Uterus (tissue), 4 donors: Measurements from ENCODE around the gene KCNAB2. TPM values are rescaled to one million over a fixed set of nuclear protein-coding genes. Genes with fewer than 3 reads are reported as not detected.
A peak's percentile ranks its signal among the peaks of the same experiment; 100 is the strongest.

Source experiments
- DNase-seq, 2 donors: peaks; one replicate each; pipeline ENCODE4 v3.0.0-alpha.2; 2019 to 2020
- H3K27ac ChIP-seq, 2 donors: fragments of 200-600 bp; sonication (generic); 1 replicate in 1 of 2; 2 replicates in 1 of 2; pipeline ENCODE4 v1.5.1; 2016 to 2018
- H3K27me3 ChIP-seq, 2 donors: fragments of 200-600 bp; sonication (generic); one replicate each; pipeline ENCODE4 v1.5.1; 2018 to 2019; ENCODE audit warnings: control low read depth in 1 of 2
- H3K36me3 ChIP-seq, 2 donors: fragments of 200-600 bp; sonication (generic); one replicate each; pipeline ENCODE4 v1.5.1; 2019; ENCODE audit warnings: control low read depth in 1 of 2
- H3K4me1 ChIP-seq, 2 donors: fragments of 200-600 bp; sonication (generic); one replicate each; pipeline ENCODE4 v1.5.1; 2018 to 2019; ENCODE audit warnings: control low read depth in 1 of 2
- H3K4me3 ChIP-seq, 2 donors: fragments of 200-600 bp; sonication (generic); 1 replicate in 1 of 2; 2 replicates in 1 of 2; pipeline ENCODE4 v1.5.1; 2018 to 2019; ENCODE audit warnings: mild to moderate bottlenecking in 1 of 2
- H3K9me3 ChIP-seq, 2 donors: fragments of 200-600 bp; sonication (generic); one replicate each; pipeline ENCODE4 v1.5.1; 2019; ENCODE audit warnings: control low read depth in 1 of 2
- POLR2A ChIP-seq, 2 donors: fragments of 450-650 bp; IDR thresholded peaks; one replicate each; pipeline ENCODE4 v1.6.1; 2016; ENCODE audit warnings: antibody characterized with exemption in 2 of 2, mild to moderate bottlenecking in 1 of 2, moderate library complexity in 1 of 2
- intact Hi-C: fragments of 100-400 bp; cut with DNase I; formaldehyde crosslinking; loops from one replicate; pipeline ENCODE4 v1.15.1; 2023; ENCODE audit warnings: low total_unique reads
- total RNA-seq, 4 donors: library from RNA; depleted of rRNA in 3 of 4; stranded (reverse); fragments of >200 nt in 3 of 4; gene quantifications; one replicate each; pipeline versions ENCODE4 v1.1.0 to v1.2.4, GENCODE V29; 2014 to 2023
- TF ChIP-seq, protein P1 (sequence below), 4 experiments: fragments of 200-600 bp in 2 of 4; fragments of 450-650 bp in 2 of 4; sonication (generic) in 2 of 4; IDR thresholded peaks; one replicate each; pipeline ENCODE4 v1.5.1; 2016 to 2019; ENCODE audit warnings: antibody characterized with exemption in 4 of 4, mild to moderate bottlenecking in 2 of 4, moderate library complexity in 1 of 4
- donor health status: DM: yes; HTN: yes; CAD: no.

KCNAB2 gene
- total RNA-seq, 4 donors from 2014 or later = 1.5 to 21.2 (median 12.9) TPM

DNA sequence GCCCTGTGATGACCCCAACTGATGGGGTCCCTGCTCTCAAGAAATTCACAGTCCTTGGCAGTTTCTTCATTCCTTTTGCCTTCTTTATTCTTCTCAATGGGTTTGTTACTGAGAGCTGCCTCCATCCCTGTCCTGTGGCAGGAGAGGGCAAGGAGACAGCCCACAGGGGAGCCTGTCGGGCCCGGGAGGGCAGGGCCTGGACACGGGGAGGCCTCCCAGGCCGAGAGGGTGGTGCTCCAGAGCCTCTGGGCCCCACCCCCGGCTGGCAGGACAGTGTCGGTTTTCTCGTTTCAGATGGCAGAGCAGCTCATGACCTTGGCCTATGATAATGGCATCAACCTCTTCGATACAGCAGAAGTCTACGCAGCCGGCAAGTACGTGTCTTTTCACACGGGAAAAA, 36.2 kb downstream of the KCNAB2 start:
- Histone ChIP-seq H3K4me1 (no peaks in the 10 kb centered on the region), H3K27ac (no peak overlapping the region), H3K9me3 (no peaks in the 10 kb centered on the region), H3K36me3 (no peaks in the 10 kb centered on the region), H3K4me3 (no peak overlapping the region), H3K27me3 (no peaks in the 10 kb centered on the region)
- no peak for DNase-seq
- no peak for TF ChIP-seq POLR2A (IDR thresholded peaks at IDR 0.05)
- intact Hi-C loops = no loop called here

DNA sequence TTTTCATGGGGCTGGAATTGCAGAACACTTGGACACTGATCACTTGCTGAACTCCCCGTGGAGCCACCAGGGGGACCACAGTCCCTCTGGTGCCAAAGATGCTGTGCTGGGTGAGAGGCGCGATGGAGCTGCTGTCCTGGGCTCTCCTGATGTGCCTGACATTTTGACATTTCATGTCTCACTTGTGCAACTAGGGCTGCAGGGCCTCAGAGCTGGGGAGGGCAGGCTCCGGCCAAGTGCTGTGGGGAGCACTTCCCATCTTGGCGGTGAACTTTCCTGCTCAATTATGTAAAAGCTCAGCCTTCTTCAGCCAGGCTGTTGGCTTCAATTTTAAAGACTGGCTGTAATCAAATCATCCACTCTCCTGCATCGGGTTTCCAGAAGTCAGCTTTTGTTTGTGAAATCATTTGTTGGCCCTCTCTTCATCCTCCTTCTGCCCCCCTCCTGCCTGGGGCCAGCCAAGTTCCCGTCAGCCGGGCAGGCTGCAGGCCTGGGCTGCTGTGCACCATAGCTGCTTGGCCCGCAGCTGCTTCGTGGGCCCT, 36.8 kb downstream of the KCNAB2 start:
- Histone ChIP-seq H3K9me3 (no peaks in the 10 kb centered on the region), H3K4me1 (no peaks in the 10 kb centered on the region), H3K36me3 (no peaks in the 10 kb centered on the region), H3K27me3 (no peaks in the 10 kb centered on the region), H3K4me3 (no peak overlapping the region), H3K27ac (no peak overlapping the region)
- intact Hi-C loops = no loop called here
- TF ChIP-seq POLR2A (IDR thresholded peaks at IDR 0.05) = no peak
- TF ChIP-seq, protein P1, sequence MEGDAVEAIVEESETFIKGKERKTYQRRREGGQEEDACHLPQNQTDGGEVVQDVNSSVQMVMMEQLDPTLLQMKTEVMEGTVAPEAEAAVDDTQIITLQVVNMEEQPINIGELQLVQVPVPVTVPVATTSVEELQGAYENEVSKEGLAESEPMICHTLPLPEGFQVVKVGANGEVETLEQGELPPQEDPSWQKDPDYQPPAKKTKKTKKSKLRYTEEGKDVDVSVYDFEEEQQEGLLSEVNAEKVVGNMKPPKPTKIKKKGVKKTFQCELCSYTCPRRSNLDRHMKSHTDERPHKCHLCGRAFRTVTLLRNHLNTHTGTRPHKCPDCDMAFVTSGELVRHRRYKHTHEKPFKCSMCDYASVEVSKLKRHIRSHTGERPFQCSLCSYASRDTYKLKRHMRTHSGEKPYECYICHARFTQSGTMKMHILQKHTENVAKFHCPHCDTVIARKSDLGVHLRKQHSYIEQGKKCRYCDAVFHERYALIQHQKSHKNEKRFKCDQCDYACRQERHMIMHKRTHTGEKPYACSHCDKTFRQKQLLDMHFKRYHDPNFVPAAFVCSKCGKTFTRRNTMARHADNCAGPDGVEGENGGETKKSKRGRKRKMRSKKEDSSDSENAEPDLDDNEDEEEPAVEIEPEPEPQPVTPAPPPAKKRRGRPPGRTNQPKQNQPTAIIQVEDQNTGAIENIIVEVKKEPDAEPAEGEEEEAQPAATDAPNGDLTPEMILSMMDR (IDR thresholded peaks at IDR 0.05) = no peak
- peak in 1 of 2 donors; percentile 59 for DNase-seq

DNA sequence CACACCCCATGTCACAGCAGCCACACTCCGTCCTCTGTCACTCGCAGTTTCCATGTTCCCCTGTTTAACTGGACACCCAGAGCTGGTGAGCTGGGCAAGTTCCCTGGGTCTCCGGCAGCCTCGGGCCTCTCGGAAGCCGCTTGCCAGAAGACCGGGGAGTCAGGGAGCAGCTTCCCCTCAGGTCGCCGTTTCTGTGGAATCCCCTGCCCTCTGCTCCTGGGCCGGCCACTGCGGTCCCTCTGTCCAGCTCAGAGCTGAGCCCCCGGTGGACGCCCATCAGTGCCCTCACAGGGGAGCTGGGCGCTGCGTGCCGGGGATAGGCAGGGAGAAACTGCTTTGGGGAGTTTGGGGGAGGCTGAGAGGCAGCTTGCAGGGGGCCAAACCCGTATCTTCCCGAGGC, 37.7 kb downstream of the KCNAB2 start:
- Histone ChIP-seq H3K27ac (no peak overlapping the region), H3K4me1 (no peaks in the 10 kb centered on the region), H3K36me3 (no peaks in the 10 kb centered on the region), H3K4me3 (no peak overlapping the region), H3K9me3 (no peaks in the 10 kb centered on the region), H3K27me3 (no peaks in the 10 kb centered on the region)
- DNase-seq = no peak
- intact Hi-C loops = no loop called here
- TF ChIP-seq, protein P1 (IDR thresholded peaks at IDR 0.05) = no peak
- no peak for TF ChIP-seq POLR2A (IDR thresholded peaks at IDR 0.05)

DNA sequence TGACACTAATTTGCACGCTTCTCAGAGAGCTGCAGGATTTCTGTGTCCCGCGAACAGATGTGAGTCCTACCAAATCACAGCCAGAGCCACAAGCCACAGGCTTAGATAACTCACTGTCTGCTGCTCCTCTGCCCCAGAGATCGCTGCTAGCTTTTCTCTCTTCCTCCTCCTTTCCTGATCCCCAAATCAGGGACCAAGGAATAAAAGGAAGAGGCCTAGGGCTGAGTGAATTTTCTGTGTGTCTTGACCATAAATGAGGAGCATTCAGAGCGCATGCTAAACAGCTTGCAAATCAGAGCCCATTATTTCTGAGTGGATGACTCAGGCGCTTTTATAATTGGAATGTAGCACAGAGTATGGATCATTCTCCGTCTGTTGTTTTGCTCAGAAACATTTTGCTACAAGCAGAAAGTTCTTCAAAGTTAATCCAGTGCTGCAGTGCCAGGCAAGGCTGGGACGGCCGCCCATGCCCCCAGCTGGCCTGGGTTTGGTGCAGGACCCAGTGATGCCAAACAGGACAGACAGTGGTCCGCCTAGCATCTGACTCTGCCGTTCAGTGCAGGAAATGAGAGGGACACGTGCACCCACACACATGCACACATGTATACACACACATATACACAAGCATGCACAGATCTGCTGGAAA, 38.2 kb downstream of the KCNAB2 start:
- H3K36me3 ChIP-seq = no peaks in the 10 kb centered on the region
- no peaks in the 10 kb centered on the region for H3K27me3 ChIP-seq
- intact Hi-C loops = no loop called here
- DNase-seq = no peak
- H3K9me3 ChIP-seq = no peaks in the 10 kb centered on the region
- H3K27ac ChIP-seq = no peak overlapping the region
- H3K4me1 ChIP-seq = no peaks in the 10 kb centered on the region
- H3K4me3 ChIP-seq = no peak overlapping the region
- TF ChIP-seq, protein P1 (IDR thresholded peaks at IDR 0.05) = no peak
- TF ChIP-seq POLR2A (IDR thresholded peaks at IDR 0.05) = no peak

DNA sequence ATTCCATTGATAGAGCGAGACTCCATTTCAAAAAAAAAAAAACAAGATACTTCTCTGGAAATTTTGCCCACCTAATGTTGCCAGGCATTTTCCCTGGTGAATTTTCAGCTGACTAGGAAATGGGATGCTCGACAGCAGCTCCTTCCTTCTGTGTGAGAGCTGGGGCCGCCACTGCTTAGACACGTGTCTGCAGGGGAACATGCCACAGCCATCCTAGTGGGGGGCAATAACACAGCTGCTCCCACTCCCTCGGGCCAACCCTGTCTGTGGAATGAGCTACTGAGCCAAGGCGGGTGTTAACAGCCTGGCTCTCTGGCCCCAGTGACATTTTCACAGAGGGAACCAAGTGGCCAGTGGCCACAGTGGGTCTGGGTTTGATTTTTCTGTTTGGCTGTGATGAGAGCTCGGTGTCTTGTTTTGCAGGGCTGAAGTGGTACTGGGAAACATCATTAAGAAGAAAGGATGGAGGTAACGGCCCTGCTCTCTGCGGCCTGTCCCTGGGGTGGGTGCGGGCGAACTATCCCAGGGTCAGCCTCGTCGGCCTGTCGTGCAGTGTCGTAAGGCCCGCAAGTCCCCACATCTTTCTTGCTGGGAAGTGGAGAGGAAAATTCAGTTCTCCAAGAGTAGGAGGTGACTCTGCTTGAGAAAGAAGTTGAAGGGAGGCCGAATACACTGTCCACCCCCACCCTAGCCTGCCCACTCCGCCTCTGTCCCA, 39.2 kb downstream of the KCNAB2 start:
- Histone ChIP-seq H3K4me1 (no peaks in the 10 kb centered on the region), H3K9me3 (no peaks in the 10 kb centered on the region), H3K27me3 (no peaks in the 10 kb centered on the region), H3K4me3 (no peak overlapping the region), H3K36me3 (no peaks in the 10 kb centered on the region), H3K27ac (no peak overlapping the region)
- intact Hi-C loops = no loop called here
- no peak for TF ChIP-seq POLR2A (IDR thresholded peaks at IDR 0.05)
- TF ChIP-seq, protein P1 (IDR thresholded peaks at IDR 0.05) = no peak
- no peak for DNase-seq
